ENCODE measurements around the gene ZNF789.
A peak's percentile ranks its signal among the peaks of the same experiment; 100 is the strongest.

The ZNF789 gene

DNA sequence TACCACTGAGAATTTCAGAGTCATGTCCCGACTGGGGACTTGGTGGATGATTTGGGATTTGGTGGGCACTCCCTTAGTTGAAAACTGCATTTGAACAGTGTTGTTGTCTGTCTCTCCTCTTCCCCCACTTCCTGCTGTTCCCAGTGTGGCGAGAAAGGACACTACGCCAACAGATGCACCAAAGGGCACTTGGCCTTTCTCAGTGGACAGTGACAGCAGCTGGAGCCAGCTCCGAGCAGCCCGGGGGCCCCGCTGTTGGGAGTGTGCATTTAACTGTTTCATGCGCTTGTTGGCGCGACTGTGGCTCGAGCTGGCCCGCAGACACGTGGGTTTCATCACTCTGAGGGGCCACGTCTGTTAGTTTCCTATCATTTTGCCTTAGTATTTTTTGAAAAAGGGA is 16.4 kb upstream of the ZNF789 start:
- DNase-seq = peak in 4 of 42 donors; percentile 34 to 49 (median 40)

DNA sequence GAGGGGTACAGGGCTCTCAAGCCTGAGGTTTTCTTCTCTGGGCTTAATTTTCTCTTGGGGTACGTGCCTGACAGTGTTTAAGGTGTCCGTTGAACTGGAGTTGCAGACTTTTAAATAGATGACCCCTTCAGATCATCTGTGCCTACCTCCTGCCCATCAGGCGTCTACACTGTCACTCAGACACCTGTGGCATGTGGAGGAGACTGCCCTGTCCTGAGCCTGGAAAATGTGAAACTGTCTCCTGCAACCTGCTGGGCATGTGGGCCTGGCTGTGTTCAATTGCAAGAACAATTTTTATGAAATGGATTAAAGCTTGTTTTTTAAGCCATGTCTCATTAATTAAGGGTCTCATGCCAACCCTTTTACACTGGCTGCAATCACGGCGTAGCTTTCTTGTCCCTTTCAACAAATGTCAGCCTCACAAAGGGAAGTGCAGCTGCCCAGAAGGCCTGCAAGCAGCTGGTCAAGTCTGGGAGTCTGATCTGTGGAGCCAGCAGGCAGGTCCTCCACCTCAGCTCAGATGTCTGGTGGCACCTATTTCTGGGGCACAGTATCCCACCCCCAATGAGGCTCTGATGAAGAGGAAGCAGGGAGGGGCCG is 15.5 kb upstream of the ZNF789 start:
- DNase-seq = no peak
- intact Hi-C loops (cut with DNase I) = no loop called here

More for the DNA sequence above, 16.4 kb upstream of the ZNF789 start:
- intact Hi-C loops (cut with DNase I) = no loop called here

DNA sequence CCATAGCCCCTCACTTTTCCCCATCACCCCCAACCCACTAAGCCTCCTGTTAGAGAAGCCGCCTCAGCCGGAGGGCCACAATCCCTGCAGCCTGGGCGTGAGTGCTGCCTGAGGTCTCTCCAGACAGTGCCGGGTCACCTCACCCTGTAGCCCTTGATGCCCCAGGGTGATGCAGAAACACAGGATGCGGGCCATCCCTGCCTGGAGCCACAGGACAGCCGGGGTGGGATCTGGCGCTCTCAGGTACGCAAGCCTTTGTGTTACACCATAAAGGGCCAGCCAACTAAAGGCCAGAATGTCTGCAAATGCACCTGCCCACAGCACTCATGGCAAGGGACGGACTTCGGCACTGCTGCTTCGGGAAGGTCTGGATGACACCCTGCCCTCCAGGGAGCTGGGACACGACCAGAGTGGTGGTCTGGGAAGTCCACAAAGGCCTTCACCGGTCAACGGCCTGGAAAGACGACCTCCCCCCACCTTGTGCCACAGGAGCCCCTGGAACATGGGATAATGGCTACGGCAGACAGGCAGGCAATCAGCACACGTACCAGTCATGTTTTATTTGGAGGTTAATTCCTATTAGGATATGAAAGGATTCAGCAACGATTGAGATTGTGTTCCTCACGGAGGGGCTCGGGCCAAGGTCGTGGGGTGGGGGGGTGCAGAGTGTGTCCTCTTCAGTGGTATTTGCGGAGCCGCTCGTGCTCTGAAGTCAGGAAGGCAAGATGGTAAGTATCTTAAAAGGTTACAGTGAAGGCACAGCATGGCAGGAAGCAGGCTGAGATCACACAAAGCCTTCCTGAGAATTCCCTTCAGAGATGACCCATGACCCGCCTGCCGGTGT is 14.8 kb upstream of the ZNF789 start:
- intact Hi-C loops (cut with DNase I) = no loop called here
- no peak for DNase-seq

DNA sequence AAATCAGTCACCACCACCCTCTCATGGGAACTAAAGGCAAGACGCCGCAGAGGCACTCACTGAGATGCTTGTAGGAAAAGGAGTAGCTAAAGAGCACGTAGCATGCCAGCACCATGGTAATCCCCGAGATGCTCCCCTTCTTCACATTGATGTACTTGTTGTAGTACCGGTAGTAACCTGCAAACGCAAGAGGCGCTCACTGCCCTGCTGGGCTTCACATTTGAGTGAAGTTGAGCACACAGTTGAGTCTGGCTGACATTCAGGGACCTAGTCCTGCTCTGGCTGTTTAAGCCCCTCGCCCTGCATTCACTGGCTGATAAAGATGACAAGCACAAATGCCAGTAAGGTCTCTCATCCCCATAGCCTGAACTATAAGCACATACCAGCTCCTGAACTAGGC is 13.6 kb upstream of the ZNF789 start:
- DNase-seq = no peak
- intact Hi-C loops (cut with DNase I) = no loop called here

DNA sequence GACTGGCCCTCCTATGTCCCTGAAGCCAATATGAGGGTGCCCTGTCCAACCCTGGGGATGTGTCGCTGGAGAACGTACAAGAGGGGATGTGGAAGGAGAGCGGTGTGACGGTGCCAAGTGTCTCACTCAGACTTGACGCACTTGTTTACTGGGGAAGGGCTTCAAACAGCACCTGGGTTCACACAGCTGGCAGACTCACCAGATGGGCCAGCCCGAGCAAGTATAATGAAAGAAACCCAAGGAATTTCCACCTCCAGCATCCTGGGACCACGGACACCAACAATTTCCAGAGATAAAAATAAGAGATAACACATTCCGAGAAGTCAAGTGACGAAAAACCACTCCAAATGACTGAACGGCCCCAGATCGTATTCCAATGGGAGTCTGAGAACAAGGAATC is 12.0 kb upstream of the ZNF789 start:
- intact Hi-C loops (cut with DNase I) = no loop called here
- no peak for DNase-seq

DNA sequence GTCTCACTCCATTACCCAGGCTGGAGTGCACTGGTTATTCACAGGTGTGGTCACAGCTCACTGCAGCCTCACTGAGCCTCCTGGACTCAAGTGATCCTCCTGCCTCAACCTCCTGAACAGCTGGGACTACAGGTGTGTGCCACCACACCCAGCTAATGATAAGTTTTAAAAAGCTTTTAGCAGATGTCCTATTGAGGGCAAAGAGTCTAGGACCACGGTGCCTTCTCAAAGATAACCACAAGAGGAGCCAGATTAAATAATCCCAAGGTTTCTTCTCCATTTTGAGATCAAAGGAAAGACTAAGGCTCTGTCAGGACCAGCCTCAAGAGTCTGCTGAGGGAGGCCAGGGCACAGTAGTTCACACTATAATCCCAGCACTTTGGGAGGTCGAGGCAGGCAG is 11.5 kb upstream of the ZNF789 start:
- intact Hi-C loops (cut with DNase I) = no loop called here

DNA sequence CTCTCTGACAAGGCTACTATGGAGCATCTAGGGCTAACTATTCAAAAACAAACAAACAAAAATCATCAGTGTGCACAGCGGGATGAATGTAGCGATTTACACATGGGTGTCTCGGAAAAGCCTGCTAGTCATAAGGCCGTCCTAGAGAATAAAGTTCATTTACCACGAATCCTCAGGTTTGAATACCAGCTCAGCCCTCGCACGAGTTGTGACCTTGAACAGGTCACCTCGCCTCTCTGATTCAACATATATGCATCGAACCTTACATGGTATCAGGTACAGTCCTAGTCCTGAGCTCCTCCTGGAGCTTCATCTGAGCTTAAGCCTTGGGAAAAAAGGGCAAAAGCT is 7.3 kb upstream of the ZNF789 start:
- intact Hi-C loops (cut with DNase I) = no loop called here

More for the DNA sequence above, 11.5 kb upstream of the ZNF789 start:
- no peak for DNase-seq

DNA sequence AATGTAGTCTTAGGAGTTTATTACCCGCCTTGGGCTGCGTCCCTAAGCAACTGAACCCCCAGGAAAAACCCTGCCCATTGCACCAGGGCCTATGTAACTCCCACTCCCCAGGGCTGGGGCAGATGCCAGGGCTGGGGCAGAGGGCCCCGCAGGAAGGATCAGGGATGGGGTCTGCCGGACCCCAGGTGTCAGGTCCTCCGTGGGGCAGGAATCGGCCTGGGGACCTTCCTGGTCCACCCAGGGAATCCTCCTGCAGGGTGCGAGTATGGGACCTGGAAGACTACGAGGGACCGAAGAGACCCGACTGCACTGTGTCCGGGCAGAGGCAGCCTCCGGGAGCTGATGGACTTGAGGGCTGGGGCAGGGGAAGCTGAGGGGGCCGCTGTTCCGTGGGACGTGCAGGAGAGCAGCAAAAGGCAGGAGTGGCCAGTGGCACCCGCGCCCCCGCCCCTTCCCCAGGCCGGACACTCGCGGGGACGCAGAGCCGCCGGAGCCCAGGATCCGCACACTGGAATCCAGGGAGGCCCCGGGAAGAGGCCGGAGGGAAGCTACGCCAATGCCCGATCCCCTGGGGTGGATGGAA is 4.3 kb upstream of the ZNF789 start:
- intact Hi-C loops (cut with DNase I) = no loop called here
- DNase-seq = no peak

More for the DNA sequence above, 7.3 kb upstream of the ZNF789 start:
- DNase-seq = no peak

DNA sequence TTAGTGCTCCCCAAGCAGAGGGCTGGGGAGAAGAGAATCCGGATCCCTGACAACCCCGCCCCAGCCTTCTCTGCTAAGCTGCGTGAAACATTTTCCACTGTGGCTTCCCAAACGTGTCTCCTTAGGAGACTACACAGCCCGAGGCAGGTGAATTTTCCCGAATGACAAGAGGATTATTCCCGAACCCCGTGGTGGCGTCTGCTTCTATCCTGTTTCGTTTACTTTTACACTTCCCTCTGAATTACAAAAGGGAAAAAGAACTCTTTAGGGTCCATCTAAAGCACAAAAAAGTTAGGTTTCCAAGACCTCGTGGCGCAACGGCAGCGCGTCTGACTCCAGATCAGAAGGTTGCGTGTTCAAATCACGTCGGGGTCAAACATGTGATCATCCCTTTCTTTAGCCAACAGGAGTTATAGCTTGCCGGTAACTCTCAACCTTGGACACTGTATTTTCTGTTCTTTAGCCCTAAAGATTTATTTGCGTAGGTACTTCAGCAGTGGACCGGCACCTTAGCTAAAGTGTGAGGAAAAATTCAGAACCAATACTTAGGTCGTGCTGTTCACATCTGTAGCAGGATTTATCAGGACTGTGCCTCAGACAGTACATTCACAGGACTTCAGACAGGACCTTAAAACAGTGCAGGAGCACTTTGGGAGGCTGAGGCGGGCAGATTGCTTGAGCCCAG is 3.2 kb upstream of the ZNF789 start:
- intact Hi-C loops (cut with DNase I) = no loop called here
- no peak for DNase-seq

DNA sequence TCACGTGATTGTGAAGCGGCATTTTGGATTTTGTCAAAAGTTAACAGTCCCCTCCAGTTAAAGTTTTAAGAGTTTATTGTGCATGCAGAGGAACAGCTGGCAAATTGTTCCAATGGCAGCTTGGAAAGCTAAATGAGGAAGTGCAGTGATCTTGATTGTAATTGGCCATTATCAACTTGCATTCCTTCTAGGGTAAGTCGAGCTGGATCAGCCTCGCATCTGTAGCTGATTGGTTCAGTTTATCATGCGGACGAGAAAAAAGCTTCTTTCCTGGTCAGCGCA is 566 bp downstream of the ZNF789 start:
- intact Hi-C loops (cut with DNase I) = no loop called here
- peak in 11 of 42 donors; percentile 10 to 57 (median 30) for DNase-seq

DNA sequence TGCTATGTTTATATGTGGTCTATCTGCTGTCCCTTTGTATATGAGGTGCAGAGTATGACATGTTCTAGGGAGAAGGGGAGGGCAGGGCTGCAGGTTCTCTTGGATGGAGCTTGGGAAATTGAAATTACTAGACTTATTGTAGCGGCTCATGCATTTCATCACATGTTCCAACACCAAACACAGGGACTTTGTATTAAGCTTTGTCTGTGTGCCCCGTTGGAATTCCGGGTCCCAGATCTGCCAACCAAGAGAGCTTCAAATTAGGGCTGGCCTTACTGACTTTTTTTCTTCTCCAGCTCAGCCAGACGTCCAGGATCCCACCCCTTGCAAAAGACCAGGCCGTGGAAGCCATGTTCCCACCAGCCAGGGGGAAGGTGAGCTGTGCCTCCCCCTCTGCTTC is 3.4 kb downstream of the ZNF789 start:
- no peak for DNase-seq
- intact Hi-C loops (cut with DNase I) = no loop called here

DNA sequence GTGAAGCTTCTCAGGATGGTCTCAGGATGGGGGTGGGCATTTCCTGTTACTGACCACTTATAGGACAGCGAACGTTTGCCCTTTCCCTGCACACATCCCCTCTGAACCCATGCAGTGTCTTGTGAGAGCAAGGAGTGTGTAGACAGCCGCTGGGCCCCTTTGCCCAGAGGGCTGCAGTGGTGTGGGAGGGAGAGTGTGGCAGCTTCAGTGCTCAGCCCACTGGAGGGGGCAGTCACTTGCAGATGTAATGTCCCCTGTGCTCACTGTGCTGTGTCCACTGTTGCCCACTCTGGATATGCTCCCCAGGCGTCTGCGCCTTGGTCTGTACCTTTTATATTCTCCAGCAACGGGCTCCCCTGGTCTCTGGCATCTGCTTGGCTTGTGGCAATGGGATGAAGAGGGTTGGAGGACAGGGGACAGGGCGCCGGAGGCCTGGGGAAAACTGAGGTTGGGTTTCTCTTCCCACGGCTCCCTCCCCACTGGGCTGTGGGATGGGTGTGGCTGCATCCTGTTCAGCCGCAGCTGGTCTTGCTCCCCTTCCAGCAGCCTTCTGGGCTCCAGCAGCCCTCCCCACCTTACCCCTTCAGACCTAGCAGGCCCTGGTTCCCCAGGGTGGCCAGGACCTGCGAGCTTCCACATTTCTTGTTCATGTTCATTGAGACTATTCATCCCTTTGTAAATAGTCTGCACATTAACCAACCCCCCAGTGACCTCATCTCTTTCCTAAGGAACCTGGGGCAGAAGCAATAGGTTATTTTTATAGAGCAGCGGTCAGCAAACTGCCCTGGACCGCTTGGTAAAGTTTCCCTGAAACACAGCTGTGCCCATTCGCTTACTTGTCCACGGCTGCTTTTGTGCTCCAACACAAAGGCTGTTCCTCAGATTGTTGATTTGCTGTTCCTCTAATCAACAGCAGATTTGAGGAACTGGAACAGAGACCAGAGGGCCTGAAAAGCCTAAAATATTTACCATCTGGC is 6.1 kb downstream of the ZNF789 start:
- DNase-seq = no peak

DNA sequence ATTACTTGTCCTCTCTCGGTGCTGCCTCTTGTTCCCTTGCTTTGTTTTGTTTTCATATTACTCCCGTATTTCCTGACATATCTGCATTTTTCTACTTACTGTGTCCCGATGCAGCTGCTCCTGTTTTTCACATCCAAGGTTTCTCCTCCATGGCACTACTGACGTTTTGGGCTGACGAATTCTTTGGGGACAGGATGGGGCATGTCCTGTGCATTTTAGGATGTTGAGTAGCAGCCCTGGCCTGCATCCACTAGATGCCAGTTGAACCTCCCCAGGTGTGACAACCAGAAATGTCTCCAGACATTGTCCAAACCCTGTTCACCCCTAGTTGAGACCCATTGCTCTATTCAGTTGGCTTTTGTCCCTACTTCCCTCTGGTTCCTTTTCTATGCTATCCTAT is 12.4 kb downstream of the ZNF789 start:
- intact Hi-C loops (cut with DNase I) = no loop called here
- DNase-seq = no peak

More for the DNA sequence above, 6.1 kb downstream of the ZNF789 start:
- intact Hi-C loops (cut with DNase I) = no loop called here

DNA sequence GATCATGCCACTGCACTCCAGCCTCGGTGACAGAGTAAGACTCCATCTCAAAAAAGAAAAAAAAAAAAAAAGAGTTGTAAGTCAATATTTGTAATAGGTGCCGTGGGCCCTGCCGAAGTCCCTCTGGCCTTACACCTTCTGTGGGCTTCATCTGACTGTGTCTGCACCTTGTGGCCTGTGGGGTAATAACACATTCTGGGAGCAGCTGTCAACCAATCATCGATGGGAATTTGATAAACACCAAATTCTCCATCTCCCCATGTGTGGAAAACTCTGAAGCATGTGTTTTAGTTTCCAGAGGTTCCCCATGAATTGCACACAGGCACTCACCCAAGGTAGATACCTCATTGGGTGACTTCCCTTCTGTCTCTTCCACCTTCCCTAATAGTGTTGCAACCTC is 16.5 kb downstream of the ZNF789 start:
- intact Hi-C loops (cut with DNase I) = no loop called here
- DNase-seq = no peak

DNA sequence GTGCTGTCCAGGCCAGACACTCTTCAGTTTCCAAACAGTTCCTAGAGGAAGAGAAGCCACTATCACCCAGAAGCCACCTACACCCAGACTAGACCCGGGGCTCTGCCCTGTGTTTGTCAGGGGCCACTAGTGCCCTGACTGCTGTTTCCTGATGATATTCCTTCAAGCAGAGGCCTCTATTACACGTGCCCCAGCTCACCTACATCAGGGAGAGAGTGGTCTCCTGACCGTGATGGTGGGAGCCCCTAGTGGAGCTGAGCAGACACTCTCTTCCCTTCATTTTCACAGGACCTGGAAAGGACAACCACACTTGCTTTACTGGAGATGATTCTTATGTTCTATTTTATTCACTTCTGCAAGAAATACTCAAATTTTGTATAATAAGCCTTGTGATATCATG is 18.2 kb downstream of the ZNF789 start:
- no peak for DNase-seq
- intact Hi-C loops (cut with DNase I) = no loop called here

DNA sequence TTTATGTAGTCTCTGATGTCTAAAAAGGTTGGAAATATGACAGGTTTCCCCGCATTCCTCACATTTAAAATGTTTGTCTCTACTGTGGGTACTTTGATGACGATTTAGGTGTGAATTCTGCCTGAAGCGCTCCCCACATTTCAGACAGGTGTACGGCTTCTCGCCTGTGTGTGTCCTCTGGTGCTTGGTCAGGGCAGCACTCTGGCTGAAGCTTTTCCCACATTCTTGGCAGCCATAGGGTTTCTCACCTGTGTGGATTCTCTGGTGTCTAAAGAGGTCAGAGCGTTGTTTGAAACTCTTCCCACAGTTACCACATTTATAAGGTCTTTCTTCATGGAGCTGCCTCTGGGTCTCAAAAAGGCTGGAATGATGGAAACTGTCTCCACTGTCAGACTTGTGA is 21.1 kb downstream of the ZNF789 start:
- no peak for DNase-seq
- intact Hi-C loops (cut with DNase I) = no loop called here

DNA sequence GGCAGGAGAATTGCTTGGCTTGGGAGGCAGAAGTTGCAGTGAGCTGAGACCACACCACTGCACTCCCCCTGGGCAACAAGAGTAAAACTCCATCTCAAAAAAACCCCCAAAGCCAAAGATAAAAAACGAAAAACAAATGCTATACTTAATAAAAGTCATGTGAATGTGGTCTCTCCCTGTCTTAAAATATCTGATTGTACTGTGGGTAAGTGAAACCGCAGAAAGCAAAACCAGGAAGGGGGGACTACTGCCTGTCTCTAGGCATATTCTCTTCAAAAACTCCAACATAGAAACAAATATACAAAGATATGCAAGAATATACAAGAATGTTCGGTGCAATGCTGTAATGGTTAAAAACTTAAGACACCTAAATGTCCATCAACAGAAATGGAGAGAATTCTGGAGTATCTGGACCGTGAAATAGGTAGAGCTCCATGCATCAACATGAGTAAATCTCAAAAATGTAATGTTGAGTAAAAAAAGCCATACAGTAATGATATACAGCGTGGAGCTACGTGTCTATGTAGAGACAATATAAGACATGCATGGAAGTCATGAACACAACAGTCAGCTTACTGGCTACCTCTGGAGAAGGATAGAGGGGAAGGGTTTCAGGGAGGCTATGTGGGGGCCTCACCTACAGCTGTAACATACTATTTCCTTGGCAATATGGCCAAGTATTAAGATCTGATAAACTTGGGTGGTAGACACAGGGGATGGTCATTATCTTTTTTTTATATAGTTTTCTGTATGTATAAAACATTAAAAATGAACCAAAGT is 25.3 kb downstream of the ZNF789 start:
- intact Hi-C loops (cut with DNase I) = no loop called here

DNA sequence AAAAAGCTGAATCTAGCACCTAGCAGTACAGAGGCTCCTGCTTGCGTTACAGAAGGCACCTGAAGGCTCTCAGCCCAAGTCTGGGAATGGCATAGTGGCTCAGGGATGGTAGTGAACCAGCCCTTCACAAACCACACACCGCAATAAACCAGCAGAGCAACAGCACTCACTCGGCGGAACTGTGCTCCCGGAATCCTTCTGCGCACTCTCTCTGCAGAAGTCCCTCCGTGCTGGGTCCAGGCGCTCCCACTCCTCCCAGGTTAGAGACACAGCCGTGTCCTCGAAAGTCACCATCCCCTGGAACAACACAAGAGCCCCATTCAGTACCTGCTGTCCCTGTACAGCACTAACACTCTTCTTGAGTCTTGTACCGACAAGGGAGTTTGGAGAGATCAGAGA is 25.9 kb downstream of the ZNF789 start:
- DNase-seq = no peak
- intact Hi-C loops (cut with DNase I) = no loop called here

More for the DNA sequence above, 25.3 kb downstream of the ZNF789 start:
- DNase-seq = no peak
